WTC11 (cell line): ENCODE results near the gene MND1. TPM values are rescaled to one million over a fixed set of nuclear protein-coding genes. Genes with fewer than 3 reads are reported as not detected.

Experiments
- ATAC-seq: fragments of 200-7000 bp; cut with Tn5 transposase; 2 replicates; pipeline ENCODE4 v1.10.0; 2021; ENCODE audit warnings: mild to moderate bottlenecking, moderate library complexity
- CTCF ChIA-PET: fragments of 300-600 bp; sonication (Branson Sonifier 250); formaldehyde crosslinking; loops from one replicate; lab custom pipeline; 2021; ENCODE audit warnings: antibody characterized with exemption; lab: Charles Lee
- POLR2A ChIA-PET: fragments of 350-600 bp; sonication (Branson Sonifier 250); formaldehyde crosslinking; loops from one replicate; lab custom pipeline; 2021; ENCODE audit warnings: antibody characterized with exemption; lab: Charles Lee
- DNase-seq: peaks from one replicate; pipeline ENCODE4 v3.0.0; 2021; ENCODE audit warnings: low spot score
- H3K27ac Mint-ChIP-seq: 2 replicates; pipeline ENCODE4 v1.8.0; 2021; ENCODE audit warnings: mixed read lengths
- H3K27me3 Mint-ChIP-seq: 2 replicates; pipeline ENCODE4 v1.8.0; 2021; ENCODE audit warnings: low read depth, mild to moderate bottlenecking, moderate library complexity, mixed read lengths
- H3K36me3 Mint-ChIP-seq: 2 replicates; pipeline ENCODE4 v1.8.0; 2021; ENCODE audit warnings: mixed read lengths
- H3K4me1 Mint-ChIP-seq: 2 replicates; pipeline ENCODE4 v1.8.0; 2022; ENCODE audit warnings: mixed read lengths
- H3K4me3 Mint-ChIP-seq: 2 replicates; pipeline ENCODE4 v1.8.0; 2021; ENCODE audit warnings: mild to moderate bottlenecking, moderate library complexity, mixed read lengths
- H3K9me3 Mint-ChIP-seq: 2 replicates; pipeline ENCODE4 v1.8.0; 2021; ENCODE audit warnings: mixed read lengths
- ATF1 ChIP-seq: sonication (generic); formaldehyde crosslinking; IDR thresholded peaks from 2 replicates; pipeline ENCODE4 v1.8.1; 2023; ENCODE audit warnings: mild to moderate bottlenecking, moderate library complexity, missing genetic modification reagents
- CBFB ChIP-seq: sonication (generic); formaldehyde crosslinking; IDR thresholded peaks from 2 replicates; pipeline ENCODE4 v1.8.1; 2022; ENCODE audit warnings: mild to moderate bottlenecking, low read depth, missing genetic modification reagents
- CREB1 ChIP-seq: sonication (generic); formaldehyde crosslinking; IDR thresholded peaks from 2 replicates; pipeline ENCODE4 v1.8.0; 2023; ENCODE audit warnings: mild to moderate bottlenecking, missing genetic modification reagents
- CREM ChIP-seq: sonication (generic); formaldehyde crosslinking; IDR thresholded peaks from 2 replicates; pipeline ENCODE4 v1.8.1; 2022; ENCODE audit warnings: mild to moderate bottlenecking, missing genetic modification reagents, moderate library complexity
- ETV6 ChIP-seq: sonication (generic); formaldehyde crosslinking; IDR thresholded peaks from 2 replicates; pipeline ENCODE4 v1.8.1; 2022; ENCODE audit warnings: mild to moderate bottlenecking, missing genetic modification reagents
- GRHL2 ChIP-seq: fragments of 250-450 bp; sonication (Bioruptor Pico); IDR thresholded peaks from 2 replicates; pipeline ENCODE4 v1.8.0; 2022; ENCODE audit warnings: mild to moderate bottlenecking, moderate library complexity; ENCODE audit not compliant: insufficient replicate concordance, severe bottlenecking
- JUN ChIP-seq: sonication (generic); formaldehyde crosslinking; IDR thresholded peaks from 2 replicates; pipeline ENCODE4 v1.8.0; 2023; ENCODE audit warnings: mild to moderate bottlenecking, missing genetic modification reagents
- MXD4 ChIP-seq: fragments of 250-450 bp; sonication (Bioruptor Pico); IDR thresholded peaks from 2 replicates; pipeline ENCODE4 v1.8.0; 2021; ENCODE audit warnings: mild to moderate bottlenecking, moderate library complexity, borderline replicate concordance
- NR3C1 ChIP-seq: sonication (generic); formaldehyde crosslinking; conservative IDR thresholded peaks from 2 replicates; pipeline ENCODE4 v1.8.1; 2023; ENCODE audit warnings: low read depth, mild to moderate bottlenecking, missing genetic modification reagents
- OVOL2 ChIP-seq: fragments of 250-450 bp; sonication (Bioruptor Pico); IDR thresholded peaks from 2 replicates; pipeline ENCODE4 v1.9.0; 2021; ENCODE audit warnings: mild to moderate bottlenecking, borderline replicate concordance
- TP53 ChIP-seq: sonication (generic); formaldehyde crosslinking; IDR thresholded peaks from 2 replicates; pipeline ENCODE4 v1.8.1; 2023; ENCODE audit warnings: mild to moderate bottlenecking, missing genetic modification reagents
- ZNF317 ChIP-seq: sonication (generic); formaldehyde crosslinking; IDR thresholded peaks from 2 replicates; pipeline ENCODE4 v1.8.1; 2023; ENCODE audit warnings: low read depth, mild to moderate bottlenecking, moderate library complexity, missing genetic modification reagents, borderline replicate concordance
- ZNF671 ChIP-seq: fragments of 250-450 bp; sonication (Bioruptor Pico); IDR thresholded peaks from 2 replicates; pipeline ENCODE4 v1.8.0; 2021; ENCODE audit warnings: mild to moderate bottlenecking
- total RNA-seq: library from RNA; stranded (reverse); gene quantifications from 3 replicates; pipeline ENCODE4 v1.2.3, GENCODE V29; 2021
- TF ChIP-seq, protein P1 (sequence below): sonication (generic); formaldehyde crosslinking; IDR thresholded peaks from 2 replicates; pipeline ENCODE4 v1.8.0; 2023; ENCODE audit warnings: missing genetic modification reagents
- TF ChIP-seq, protein P2 (sequence below): sonication (generic); formaldehyde crosslinking; IDR thresholded peaks from 2 replicates; pipeline ENCODE4 v1.8.1; 2023; ENCODE audit warnings: mild to moderate bottlenecking, moderate library complexity, missing genetic modification reagents
- TF ChIP-seq, protein P3 (sequence below): fragments of 250-450 bp; sonication (Bioruptor Pico); conservative IDR thresholded peaks from 2 replicates; pipeline ENCODE4 v1.9.0; 2021; ENCODE audit warnings: mild to moderate bottlenecking
- TF ChIP-seq, protein P4 (sequence below): fragments of 250-450 bp; sonication (Bioruptor Pico); IDR thresholded peaks from 2 replicates; pipeline ENCODE4 v1.9.0; 2021; ENCODE audit warnings: moderate library complexity, mild to moderate bottlenecking, inconsistent platforms, borderline replicate concordance
- TF ChIP-seq, protein P5 (sequence below): fragments of 250-450 bp; sonication (Bioruptor Pico); IDR thresholded peaks from 2 replicates; pipeline ENCODE4 v1.9.0; 2021; ENCODE audit warnings: mild to moderate bottlenecking, borderline replicate concordance

The MND1 gene
- total RNA-seq, 1 experiment from 2014 or later = 36.0 TPM

DNA sequence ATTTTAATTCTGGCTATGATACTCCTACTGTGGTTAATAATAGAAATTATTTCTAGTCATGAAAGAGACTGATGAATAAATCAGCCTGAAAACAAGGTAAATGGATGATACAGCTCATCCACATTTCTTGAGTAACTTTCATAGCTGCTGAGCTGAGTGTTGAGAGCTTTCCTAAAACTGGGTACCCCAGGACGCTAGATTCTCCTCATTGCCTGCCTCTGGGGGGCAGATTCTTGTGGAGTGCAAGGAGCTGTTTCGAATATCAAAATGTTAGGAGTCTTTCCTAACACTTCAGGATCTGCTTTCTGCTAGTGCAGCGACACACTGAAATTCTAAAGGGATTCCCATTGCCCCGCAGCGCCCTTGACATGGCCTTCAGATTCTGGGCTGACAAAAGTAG is 2.1 kb downstream of the MND1 start:
- H3K36me3 Mint-ChIP-seq = peaks cover 2% of the 10 kb centered on the region; the same call in 1 of the 2 replicates
- POLR2A ChIA-PET = interaction anchor here (1.6 kb wide), 1 partner anchor 119 kb away, joined by 5 read pairs; the partner anchor contains the start of gene TMEM131L

DNA sequence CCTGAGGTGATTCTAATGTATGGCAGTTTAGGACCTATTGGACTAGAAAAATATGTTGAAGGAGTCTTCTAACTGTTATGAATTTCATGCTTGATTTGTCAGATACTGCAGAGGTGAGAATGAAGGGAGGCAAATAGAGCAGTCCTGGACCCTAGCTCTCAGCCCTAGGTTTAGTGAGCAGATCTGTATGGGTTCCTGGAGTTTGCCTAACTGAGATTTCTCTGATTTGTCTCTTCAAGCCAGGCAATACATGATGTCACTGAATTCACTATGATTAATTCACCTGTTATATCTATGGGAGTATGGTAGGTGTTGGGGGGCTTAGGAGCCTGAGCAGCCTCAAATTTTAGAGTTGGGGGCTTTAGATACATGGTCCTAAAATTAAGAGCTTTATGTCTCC is 2.6 kb downstream of the MND1 start:
- H3K36me3 Mint-ChIP-seq = peaks cover 2% of the 10 kb centered on the region; the same call in 1 of the 2 replicates
- TF ChIP-seq MXD4 (CRISPR knock-in tag) (no peak), OVOL2 (no peak), ATF1 (CRISPR knock-in tag) (no peak), ETV6 (CRISPR knock-in tag) (no peak), GRHL2 (CRISPR knock-in tag) (no peak), NR3C1 (CRISPR knock-in tag) (no peak), CREM (CRISPR knock-in tag) (no peak), TP53 (CRISPR knock-in tag) (no peak), ZNF317 (CRISPR knock-in tag) (no peak), CBFB (CRISPR knock-in tag) (no peak)
- TF ChIP-seq, protein P1, sequence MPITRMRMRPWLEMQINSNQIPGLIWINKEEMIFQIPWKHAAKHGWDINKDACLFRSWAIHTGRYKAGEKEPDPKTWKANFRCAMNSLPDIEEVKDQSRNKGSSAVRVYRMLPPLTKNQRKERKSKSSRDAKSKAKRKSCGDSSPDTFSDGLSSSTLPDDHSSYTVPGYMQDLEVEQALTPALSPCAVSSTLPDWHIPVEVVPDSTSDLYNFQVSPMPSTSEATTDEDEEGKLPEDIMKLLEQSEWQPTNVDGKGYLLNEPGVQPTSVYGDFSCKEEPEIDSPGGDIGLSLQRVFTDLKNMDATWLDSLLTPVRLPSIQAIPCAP (CRISPR knock-in tag) = no peak
- TF ChIP-seq, protein P2, sequence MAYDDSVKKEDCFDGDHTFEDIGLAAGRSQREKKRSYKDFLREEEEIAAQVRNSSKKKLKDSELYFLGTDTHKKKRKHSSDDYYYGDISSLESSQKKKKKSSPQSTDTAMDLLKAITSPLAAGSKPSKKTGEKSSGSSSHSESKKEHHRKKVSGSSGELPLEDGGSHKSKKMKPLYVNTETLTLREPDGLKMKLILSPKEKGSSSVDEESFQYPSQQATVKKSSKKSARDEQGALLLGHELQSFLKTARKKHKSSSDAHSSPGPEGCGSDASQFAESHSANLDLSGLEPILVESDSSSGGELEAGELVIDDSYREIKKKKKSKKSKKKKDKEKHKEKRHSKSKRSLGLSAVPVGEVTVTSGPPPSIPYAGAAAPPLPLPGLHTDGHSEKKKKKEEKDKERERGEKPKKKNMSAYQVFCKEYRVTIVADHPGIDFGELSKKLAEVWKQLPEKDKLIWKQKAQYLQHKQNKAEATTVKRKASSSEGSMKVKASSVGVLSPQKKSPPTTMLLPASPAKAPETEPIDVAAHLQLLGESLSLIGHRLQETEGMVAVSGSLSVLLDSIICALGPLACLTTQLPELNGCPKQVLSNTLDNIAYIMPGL (CRISPR knock-in tag) = no peak
- TF ChIP-seq, protein P3, sequence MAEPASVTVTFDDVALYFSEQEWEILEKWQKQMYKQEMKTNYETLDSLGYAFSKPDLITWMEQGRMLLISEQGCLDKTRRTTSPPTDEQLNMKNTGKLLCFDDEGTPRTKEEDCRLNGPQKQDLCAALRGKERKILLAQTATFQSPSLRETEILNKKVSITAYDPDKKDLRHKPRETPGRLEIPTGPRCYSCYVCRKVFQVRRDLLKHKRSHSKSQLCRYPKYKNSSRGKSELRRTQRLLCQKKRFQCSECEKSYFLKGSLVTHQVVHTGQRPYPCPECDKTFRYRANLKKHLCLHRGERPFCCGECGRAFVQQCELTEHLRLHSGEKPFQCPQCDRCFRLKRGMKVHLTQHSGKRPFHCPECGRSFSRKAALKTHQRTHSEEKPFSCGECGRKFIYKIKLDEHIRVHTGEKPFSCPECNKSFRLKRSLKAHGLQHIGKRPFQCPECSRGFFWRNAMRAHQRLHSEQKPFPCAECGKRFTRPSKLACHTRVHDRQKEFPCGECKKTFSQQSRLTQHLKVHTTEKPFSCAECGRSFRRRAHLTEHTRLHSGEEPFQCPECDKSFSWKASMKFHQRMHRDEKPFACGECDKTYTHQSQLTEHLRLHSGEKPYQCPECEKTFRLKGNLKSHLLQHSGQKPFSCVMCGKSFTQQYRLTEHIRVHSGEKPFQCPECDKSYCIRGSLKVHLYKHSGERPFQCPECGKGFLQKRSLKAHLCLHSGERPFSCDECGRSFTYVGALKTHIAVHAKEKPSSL (CRISPR knock-in tag) = no peak
- ChIA-PET CTCF (interaction anchor here (1.0 to 2.7 kb wide), 10 partner anchors 9 to 302 kb away, joined by 3 to 10 read pairs (median 4); partner anchors contain the start of gene TMEM131L), POLR2A (interaction anchor here (1.6 kb wide), 1 partner anchor 119 kb away, joined by 5 read pairs; the partner anchor contains the start of gene TMEM131L)
- H3K9me3 Mint-ChIP-seq = no peaks in the 10 kb centered on the region
- H3K4me3 Mint-ChIP-seq = no peak overlapping the region
- ATAC-seq (no peak), DNase-seq (no peak)
- H3K27me3 Mint-ChIP-seq = no peaks in the 10 kb centered on the region
- H3K4me1 Mint-ChIP-seq = peaks cover 35% of the 10 kb centered on the region
- H3K27ac Mint-ChIP-seq = no peak overlapping the region

More for the DNA sequence above, 2.1 kb downstream of the MND1 start:
- ATAC-seq (no peak), DNase-seq (no peak)
- Mint-ChIP-seq H3K4me1 (peaks cover 35% of the 10 kb centered on the region), H3K9me3 (no peaks in the 10 kb centered on the region), H3K27me3 (no peaks in the 10 kb centered on the region), H3K4me3 (peak overlapping the region; percentile 46), H3K27ac (no peak overlapping the region)
- no peak for TF ChIP-seq MXD4 (CRISPR knock-in tag)
- TF ChIP-seq TP53 (CRISPR knock-in tag) = no peak
- no peak for TF ChIP-seq ETV6 (CRISPR knock-in tag)
- TF ChIP-seq, protein P4, sequence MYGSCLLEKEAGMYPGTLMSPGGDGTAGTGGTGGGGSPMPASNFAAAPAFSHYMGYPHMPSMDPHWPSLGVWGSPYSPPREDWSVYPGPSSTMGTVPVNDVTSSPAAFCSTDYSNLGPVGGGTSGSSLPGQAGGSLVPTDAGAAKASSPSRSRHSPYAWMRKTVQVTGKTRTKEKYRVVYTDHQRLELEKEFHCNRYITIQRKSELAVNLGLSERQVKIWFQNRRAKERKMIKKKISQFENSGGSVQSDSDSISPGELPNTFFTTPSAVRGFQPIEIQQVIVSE = no peak
- no peak for TF ChIP-seq OVOL2
- no peak for TF ChIP-seq ZNF671 (CRISPR knock-in tag)
- TF ChIP-seq, protein P5, sequence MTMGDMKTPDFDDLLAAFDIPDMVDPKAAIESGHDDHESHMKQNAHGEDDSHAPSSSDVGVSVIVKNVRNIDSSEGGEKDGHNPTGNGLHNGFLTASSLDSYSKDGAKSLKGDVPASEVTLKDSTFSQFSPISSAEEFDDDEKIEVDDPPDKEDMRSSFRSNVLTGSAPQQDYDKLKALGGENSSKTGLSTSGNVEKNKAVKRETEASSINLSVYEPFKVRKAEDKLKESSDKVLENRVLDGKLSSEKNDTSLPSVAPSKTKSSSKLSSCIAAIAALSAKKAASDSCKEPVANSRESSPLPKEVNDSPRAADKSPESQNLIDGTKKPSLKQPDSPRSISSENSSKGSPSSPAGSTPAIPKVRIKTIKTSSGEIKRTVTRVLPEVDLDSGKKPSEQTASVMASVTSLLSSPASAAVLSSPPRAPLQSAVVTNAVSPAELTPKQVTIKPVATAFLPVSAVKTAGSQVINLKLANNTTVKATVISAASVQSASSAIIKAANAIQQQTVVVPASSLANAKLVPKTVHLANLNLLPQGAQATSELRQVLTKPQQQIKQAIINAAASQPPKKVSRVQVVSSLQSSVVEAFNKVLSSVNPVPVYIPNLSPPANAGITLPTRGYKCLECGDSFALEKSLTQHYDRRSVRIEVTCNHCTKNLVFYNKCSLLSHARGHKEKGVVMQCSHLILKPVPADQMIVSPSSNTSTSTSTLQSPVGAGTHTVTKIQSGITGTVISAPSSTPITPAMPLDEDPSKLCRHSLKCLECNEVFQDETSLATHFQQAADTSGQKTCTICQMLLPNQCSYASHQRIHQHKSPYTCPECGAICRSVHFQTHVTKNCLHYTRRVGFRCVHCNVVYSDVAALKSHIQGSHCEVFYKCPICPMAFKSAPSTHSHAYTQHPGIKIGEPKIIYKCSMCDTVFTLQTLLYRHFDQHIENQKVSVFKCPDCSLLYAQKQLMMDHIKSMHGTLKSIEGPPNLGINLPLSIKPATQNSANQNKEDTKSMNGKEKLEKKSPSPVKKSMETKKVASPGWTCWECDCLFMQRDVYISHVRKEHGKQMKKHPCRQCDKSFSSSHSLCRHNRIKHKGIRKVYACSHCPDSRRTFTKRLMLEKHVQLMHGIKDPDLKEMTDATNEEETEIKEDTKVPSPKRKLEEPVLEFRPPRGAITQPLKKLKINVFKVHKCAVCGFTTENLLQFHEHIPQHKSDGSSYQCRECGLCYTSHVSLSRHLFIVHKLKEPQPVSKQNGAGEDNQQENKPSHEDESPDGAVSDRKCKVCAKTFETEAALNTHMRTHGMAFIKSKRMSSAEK = no peak
- no peak for TF ChIP-seq JUN (CRISPR knock-in tag)
- TF ChIP-seq CREB1 (CRISPR knock-in tag) = no peak
- CTCF ChIA-PET = interaction anchor here (0.6 to 2.7 kb wide), 11 partner anchors 8 to 303 kb away, joined by 3 to 10 read pairs (median 4); partner anchors contain the start of gene TMEM131L
